ENCODE data around the gene FASTKD2. TPM values are rescaled to one million over a fixed set of nuclear protein-coding genes. Genes with fewer than 3 reads are reported as not detected.
"Not testable (repeated sequence)": the region's sequence is repeated elsewhere in the genome, so short reads cannot be mapped to it uniquely, and the experiment has no call there.

Gene FASTKD2
- total RNA-seq, 2 donors from 2014 or later: 21.0 to 27.8 TPM

DNA sequence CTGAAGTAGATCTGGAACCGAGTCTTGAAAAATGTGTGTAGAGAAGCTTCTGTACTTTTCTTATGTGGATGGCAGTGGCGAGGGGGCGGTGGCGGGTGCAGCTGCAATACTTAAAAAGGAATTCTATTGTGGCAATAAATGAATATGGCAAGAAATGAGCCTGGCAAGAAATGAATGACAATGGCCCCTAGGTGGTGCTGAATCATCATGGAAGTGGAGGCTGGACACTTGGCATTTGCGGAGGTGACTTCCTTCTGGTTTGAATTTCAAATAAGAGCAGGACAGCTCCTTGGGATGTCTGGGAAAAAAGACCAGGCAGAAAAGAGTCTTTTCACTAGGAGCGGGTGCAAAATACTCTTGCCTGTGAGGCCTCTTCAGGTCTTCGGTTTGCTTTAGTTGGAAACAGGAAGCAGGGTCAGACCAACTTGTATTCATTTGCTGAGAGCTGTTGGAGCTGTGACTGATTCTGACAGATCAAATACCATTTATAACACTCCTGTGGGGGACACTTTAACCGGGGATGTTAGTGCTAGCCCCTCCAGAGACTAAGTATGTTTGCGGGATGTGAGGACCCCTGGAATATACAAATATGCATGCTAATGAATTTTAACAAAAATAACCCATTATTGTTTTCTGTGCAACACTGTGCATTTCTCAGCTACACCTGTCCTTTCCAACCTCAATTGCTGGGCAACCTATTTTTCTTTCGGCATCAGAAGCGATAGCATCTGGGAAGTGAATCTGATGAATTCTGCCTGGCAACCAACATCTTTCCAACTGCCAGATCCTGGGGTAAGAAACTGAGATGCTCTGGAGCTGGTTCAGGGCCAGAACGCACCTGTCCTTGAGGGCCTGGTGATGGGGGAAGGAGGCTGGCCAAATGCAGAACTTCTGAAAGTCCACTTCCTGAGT lies 35.4 kb downstream of the FASTKD2 start:
- DNase-seq (peak in 1 of 3 donors; percentile 17), ATAC-seq (peak; percentile 60)
- Mint-ChIP-seq H3K4me3 (peak overlapping the region; percentile 62), H3K27me3 (no peaks in the 10 kb centered on the region), H3K27ac (no peak overlapping the region), H3K4me1 (peaks cover 11% of the 10 kb centered on the region), H3K36me3 (ENCODE audit: low read depth) (no peaks in the 10 kb centered on the region)
- H3K9me3 ChIP-seq (ENCODE audit: control insufficient read depth, low read length, poor library complexity, severe bottlenecking): no peaks in the 10 kb centered on the region

GRCh38 chr2:206801418-206802189 lies 36.2 kb downstream of the FASTKD2 start:
- H3K4me1 Mint-ChIP-seq: peaks cover 11% of the 10 kb centered on the region
- no peaks in the 10 kb centered on the region for H3K27me3 Mint-ChIP-seq
- no peak overlapping the region for H3K27ac Mint-ChIP-seq
- H3K36me3 Mint-ChIP-seq (ENCODE audit: low read depth): no peaks in the 10 kb centered on the region
- no peak for DNase-seq
- H3K9me3 ChIP-seq (ENCODE audit: control insufficient read depth, low read length, poor library complexity, severe bottlenecking): no peaks in the 10 kb centered on the region
- no peak for ATAC-seq
- H3K4me3 Mint-ChIP-seq: no peak overlapping the region

- Mint-ChIP-seq H3K27me3 (no peaks in the 10 kb centered on the region), H3K4me3 (no peak overlapping the region), H3K36me3 (ENCODE audit: low read depth) (no peaks in the 10 kb centered on the region), H3K4me1 (peaks cover 11% of the 10 kb centered on the region), H3K27ac (no peak overlapping the region)
- no peaks in the 10 kb centered on the region for H3K9me3 ChIP-seq (ENCODE audit: control insufficient read depth, low read length, poor library complexity, severe bottlenecking)
- ATAC-seq (no peak), DNase-seq (no peak)
Observed at GRCh38 chr2:206802654-206803514, 37.5 kb downstream of the FASTKD2 start.

DNA sequence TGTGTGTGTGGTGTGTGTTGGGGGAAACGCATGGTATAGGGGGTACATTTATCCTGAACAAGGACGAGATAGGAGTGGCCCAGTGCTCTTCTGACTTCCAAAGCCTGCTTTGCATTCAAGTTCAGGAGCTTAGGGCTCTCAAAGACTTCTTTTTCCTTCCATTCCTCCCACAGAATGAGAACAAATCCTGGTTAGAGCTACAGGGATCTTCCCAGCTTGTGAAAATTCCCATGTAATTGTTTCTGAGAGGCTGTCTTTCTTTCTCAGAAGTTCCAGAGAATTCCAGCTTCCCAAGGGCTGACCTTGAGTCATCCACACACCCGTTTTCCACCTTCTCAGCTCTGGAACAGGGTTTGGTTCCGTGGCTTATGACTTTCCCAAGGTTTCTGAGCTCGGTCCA lies 38.9 kb downstream of the FASTKD2 start:
- H3K4me3 Mint-ChIP-seq: no peak overlapping the region
- H3K36me3 Mint-ChIP-seq (ENCODE audit: low read depth): peaks cover 3% of the 10 kb centered on the region
- no peak for ATAC-seq
- no peaks in the 10 kb centered on the region for H3K27me3 Mint-ChIP-seq
- DNase-seq: no peak
- no peaks in the 10 kb centered on the region for H3K9me3 ChIP-seq (ENCODE audit: control insufficient read depth, low read length, poor library complexity, severe bottlenecking)
- H3K4me1 Mint-ChIP-seq: peaks cover 14% of the 10 kb centered on the region
- H3K27ac Mint-ChIP-seq: peak overlapping the region; percentile 68

DNA sequence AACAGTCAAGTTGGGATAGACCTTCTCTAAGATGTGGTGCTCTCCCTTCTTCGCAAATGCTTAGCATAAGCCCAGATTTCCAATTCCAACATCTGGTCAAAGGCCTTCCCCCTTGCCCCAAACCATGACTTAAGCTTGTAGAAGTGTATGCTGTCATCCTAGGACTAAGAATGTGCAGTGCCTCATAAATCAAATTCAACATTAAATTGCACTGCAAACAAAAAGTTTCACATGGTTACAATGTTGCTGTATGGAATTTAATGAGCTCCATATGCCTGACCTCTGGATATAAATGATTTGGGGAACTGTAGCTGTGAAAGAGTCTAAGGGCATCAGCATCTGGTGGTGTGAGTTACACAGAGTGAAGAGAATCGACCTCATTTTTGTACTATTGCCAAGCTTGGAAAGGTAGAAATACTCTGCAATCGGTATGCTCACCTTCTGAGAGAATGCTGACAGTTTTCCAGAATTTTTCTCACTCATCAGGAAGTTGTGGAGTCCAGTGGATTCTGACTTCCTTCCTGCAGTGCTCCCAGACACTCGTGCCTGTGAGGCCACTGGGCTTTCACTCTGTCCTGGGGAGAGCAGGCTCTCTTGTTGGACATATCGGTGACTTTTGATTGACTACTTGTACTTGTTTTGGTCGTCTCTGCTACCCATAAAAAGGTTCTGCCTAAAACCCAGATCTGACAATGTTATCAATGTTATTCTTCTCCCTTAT lies 40.6 kb downstream of the FASTKD2 start:
- Mint-ChIP-seq H3K36me3 (ENCODE audit: low read depth) (peaks cover 3% of the 10 kb centered on the region), H3K4me3 (no peak overlapping the region)
- H3K9me3 ChIP-seq (ENCODE audit: control insufficient read depth, low read length, poor library complexity, severe bottlenecking): no peaks in the 10 kb centered on the region

DNA sequence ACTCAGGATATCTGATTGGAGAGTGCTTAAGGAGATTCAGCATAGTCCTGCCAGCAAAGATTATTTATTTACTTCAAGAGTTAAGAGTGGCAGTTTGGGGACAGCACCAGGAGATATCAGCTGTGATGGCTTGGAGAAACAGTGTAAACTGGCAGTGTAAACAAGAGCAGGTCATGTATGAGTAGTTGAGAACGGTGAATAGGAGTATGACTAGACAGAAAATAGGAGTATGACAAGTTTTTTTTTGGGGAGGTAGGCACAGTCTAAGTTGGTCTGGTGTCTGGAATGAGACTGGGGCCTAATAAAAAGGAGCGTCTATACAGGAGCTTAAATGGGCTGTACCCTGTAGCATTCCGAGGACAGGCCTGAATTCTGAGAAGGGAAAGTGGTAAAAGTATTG lies 42.2 kb downstream of the FASTKD2 start:
- not testable (repeated sequence) for DNase-seq

More for the DNA sequence above, 40.6 kb downstream of the FASTKD2 start:
- DNase-seq: no peak
- no peak for ATAC-seq
- Mint-ChIP-seq H3K27ac (no peak overlapping the region), H3K4me1 (peaks cover 8% of the 10 kb centered on the region), H3K27me3 (no peaks in the 10 kb centered on the region)

GRCh38 chr2:206812471-206812870 lies 47.1 kb downstream of the FASTKD2 start:
- not testable (repeated sequence) for H3K9me3 ChIP-seq (ENCODE audit: control insufficient read depth, low read length, poor library complexity, severe bottlenecking); H3K27me3 Mint-ChIP-seq; ATAC-seq; H3K4me1 Mint-ChIP-seq; H3K27ac Mint-ChIP-seq; H3K4me3 Mint-ChIP-seq; DNase-seq; H3K36me3 Mint-ChIP-seq (ENCODE audit: low read depth)

More for the DNA sequence above, 42.2 kb downstream of the FASTKD2 start:
- not testable (repeated sequence) for H3K9me3 ChIP-seq (ENCODE audit: control insufficient read depth, low read length, poor library complexity, severe bottlenecking); H3K27me3 Mint-ChIP-seq; ATAC-seq; H3K27ac Mint-ChIP-seq; H3K36me3 Mint-ChIP-seq (ENCODE audit: low read depth); H3K4me1 Mint-ChIP-seq; H3K4me3 Mint-ChIP-seq

DNA sequence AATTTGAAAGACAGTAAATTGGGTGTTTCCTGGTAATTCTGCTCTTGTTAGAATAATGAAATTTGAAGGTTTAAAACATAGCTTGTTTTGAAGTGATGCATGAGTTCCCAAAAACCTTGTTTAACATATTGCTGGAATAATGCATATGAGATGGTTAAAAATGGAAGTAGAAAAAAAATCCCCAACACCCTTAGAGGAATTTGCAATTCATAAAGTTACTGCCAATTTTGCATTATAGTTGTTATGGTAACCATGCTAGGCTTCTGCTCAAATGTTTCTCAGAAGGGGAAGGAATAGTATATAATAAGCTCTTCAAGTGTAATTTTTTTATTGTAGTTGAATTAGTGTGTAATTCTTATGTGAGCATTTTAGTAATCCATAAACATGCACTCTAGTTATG lies 49.1 kb downstream of the FASTKD2 start:
- ATAC-seq (no peak), DNase-seq (no peak)
- Mint-ChIP-seq H3K36me3 (ENCODE audit: low read depth) (no peaks in the 10 kb centered on the region), H3K4me3 (no peak overlapping the region), H3K4me1 (peaks cover 2% of the 10 kb centered on the region), H3K27ac (no peak overlapping the region), H3K27me3 (no peaks in the 10 kb centered on the region)
- H3K9me3 ChIP-seq (ENCODE audit: control insufficient read depth, low read length, poor library complexity, severe bottlenecking): no peaks in the 10 kb centered on the region

GRCh38 chr2:206820807-206821206 lies 55.4 kb downstream of the FASTKD2 start:
- Mint-ChIP-seq H3K36me3 (ENCODE audit: low read depth) (peaks cover 4% of the 10 kb centered on the region), H3K27ac (no peak overlapping the region), H3K4me1 (no peaks in the 10 kb centered on the region), H3K27me3 (no peaks in the 10 kb centered on the region), H3K4me3 (no peak overlapping the region)
- no peak for ATAC-seq
- DNase-seq: no peak
- no peaks in the 10 kb centered on the region for H3K9me3 ChIP-seq (ENCODE audit: control insufficient read depth, low read length, poor library complexity, severe bottlenecking)

- H3K27ac Mint-ChIP-seq: no peak overlapping the region
- H3K4me1 Mint-ChIP-seq: no peaks in the 10 kb centered on the region
Observed at GRCh38 chr2:206823178-206823577, 57.8 kb downstream of the FASTKD2 start.

DNA sequence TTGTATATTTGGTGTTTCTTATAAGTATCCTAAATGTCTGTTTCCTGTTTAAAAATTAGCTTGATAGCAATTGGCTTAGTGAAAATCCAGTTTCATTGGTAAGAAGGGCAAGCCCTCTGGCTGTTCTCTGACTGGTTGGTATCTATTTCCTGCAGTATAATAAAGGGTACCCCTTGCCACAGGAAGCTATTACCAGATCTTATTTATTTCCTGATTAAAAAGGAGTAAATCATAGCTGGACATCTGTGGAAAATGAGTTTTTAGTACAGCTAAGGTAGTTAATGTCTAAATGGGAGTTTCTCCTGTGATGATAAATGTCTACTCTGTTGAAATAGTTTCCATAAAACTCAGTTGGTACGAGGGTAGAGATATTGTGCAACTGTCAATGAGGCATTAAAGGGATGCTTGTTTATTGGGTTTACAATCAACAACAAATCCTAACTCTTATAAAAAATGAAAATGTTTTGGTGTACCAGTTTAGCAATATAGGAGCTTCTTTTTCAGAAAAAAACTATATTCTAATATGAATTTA lies 58.7 kb downstream of the FASTKD2 start:
- ATAC-seq (no peak), DNase-seq (no peak)
- Mint-ChIP-seq H3K4me1 (no peaks in the 10 kb centered on the region), H3K4me3 (no peak overlapping the region), H3K27ac (no peak overlapping the region), H3K36me3 (ENCODE audit: low read depth) (peaks cover 4% of the 10 kb centered on the region), H3K27me3 (no peaks in the 10 kb centered on the region)
- H3K9me3 ChIP-seq (ENCODE audit: control insufficient read depth, low read length, poor library complexity, severe bottlenecking): no peaks in the 10 kb centered on the region

More at GRCh38 chr2:206823178-206823577, 57.8 kb downstream of the FASTKD2 start:
- Mint-ChIP-seq H3K27me3 (no peaks in the 10 kb centered on the region), H3K36me3 (ENCODE audit: low read depth) (peaks cover 4% of the 10 kb centered on the region), H3K4me3 (no peak overlapping the region)
- ATAC-seq (no peak), DNase-seq (no peak)
- no peaks in the 10 kb centered on the region for H3K9me3 ChIP-seq (ENCODE audit: control insufficient read depth, low read length, poor library complexity, severe bottlenecking)

DNA sequence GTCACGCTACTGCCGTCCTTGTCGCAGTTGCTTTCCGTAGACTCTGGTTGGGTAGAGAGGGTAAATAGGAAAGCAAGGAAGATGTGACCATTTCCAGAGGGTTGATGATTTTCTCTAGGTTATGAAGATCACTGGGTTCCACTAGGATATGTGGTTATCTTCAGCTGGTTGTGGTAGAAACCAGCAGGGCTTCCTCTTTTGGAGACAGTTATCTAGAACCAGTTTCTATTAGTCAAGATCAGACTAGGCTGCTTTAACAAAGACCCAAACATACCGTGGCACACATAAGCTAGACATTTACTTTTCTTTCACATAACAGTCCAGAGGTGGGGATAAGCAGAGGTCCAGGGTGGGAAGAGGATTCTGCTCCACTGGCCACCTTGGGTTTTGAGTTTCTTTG lies 59.6 kb downstream of the FASTKD2 start:
- Mint-ChIP-seq H3K4me3 (no peak overlapping the region), H3K27ac (no peak overlapping the region), H3K36me3 (ENCODE audit: low read depth) (peaks cover 4% of the 10 kb centered on the region), H3K27me3 (no peaks in the 10 kb centered on the region), H3K4me1 (no peaks in the 10 kb centered on the region)
- ATAC-seq (no peak), DNase-seq (no peak)
- no peaks in the 10 kb centered on the region for H3K9me3 ChIP-seq (ENCODE audit: control insufficient read depth, low read length, poor library complexity, severe bottlenecking)

All from T-helper 17 cell (primary cell).